ENCODE measurements around the gene SLC26A6. TPM values are rescaled to one million over a fixed set of nuclear protein-coding genes. Genes with fewer than 3 reads are reported as not detected.

The SLC26A6 gene
- total RNA-seq, 1 experiment from 2014 or later = 23.6 TPM

- DNase-seq (ENCODE audit: low read depth) = no peak
Measured at GRCh38 chr3:48662145-48662752, 27.0 kb upstream of the SLC26A6 start.

GRCh38 chr3:48661501-48662144, 26.4 kb upstream of the SLC26A6 start:
- no peak for DNase-seq (ENCODE audit: low read depth)

- no peak for DNase-seq (ENCODE audit: low read depth)
Measured at GRCh38 chr3:48660800-48661400, 25.6 kb upstream of the SLC26A6 start.

GRCh38 chr3:48656841-48657281, 21.6 kb upstream of the SLC26A6 start:
- DNase-seq (ENCODE audit: low read depth) = no peak

GRCh38 chr3:48656061-48656840, 21.0 kb upstream of the SLC26A6 start:
- DNase-seq (ENCODE audit: low read depth) = no peak

GRCh38 chr3:48655606-48656005, 20.3 kb upstream of the SLC26A6 start:
- no peak for DNase-seq (ENCODE audit: low read depth)

- DNase-seq (ENCODE audit: low read depth) = no peak
Measured at GRCh38 chr3:48655063-48655462, 19.8 kb upstream of the SLC26A6 start.

- DNase-seq (ENCODE audit: low read depth) = no peak
Measured at GRCh38 chr3:48652923-48653715, 17.9 kb upstream of the SLC26A6 start.

GRCh38 chr3:48651771-48652170, 16.5 kb upstream of the SLC26A6 start:
- no peak for DNase-seq (ENCODE audit: low read depth)

- DNase-seq (ENCODE audit: low read depth) = no peak
Measured at GRCh38 chr3:48650723-48651122, 15.5 kb upstream of the SLC26A6 start.

GRCh38 chr3:48648188-48648850, 13.1 kb upstream of the SLC26A6 start:
- DNase-seq (ENCODE audit: low read depth) = no peak

GRCh38 chr3:48647714-48648113, 12.5 kb upstream of the SLC26A6 start:
- no peak for DNase-seq (ENCODE audit: low read depth)

GRCh38 chr3:48644898-48645760, 9.9 kb upstream of the SLC26A6 start:
- no peak for DNase-seq (ENCODE audit: low read depth)

GRCh38 chr3:48642605-48643004, 7.3 kb upstream of the SLC26A6 start:
- DNase-seq (ENCODE audit: low read depth) = no peak

- no peak for DNase-seq (ENCODE audit: low read depth)
Measured at GRCh38 chr3:48641396-48641795, 6.1 kb upstream of the SLC26A6 start.

GRCh38 chr3:48639944-48640606, 4.8 kb upstream of the SLC26A6 start:
- no peak for DNase-seq (ENCODE audit: low read depth)

GRCh38 chr3:48637305-48637704, 2.0 kb upstream of the SLC26A6 start:
- no peak for DNase-seq (ENCODE audit: low read depth)

- DNase-seq (ENCODE audit: low read depth) = no peak
Measured at GRCh38 chr3:48636149-48636655, 941 bp upstream of the SLC26A6 start.

GRCh38 chr3:48634661-48635221, 520 bp downstream of the SLC26A6 start:
- peak; percentile 68 for DNase-seq (ENCODE audit: low read depth)
